ENCODE data around the gene PTTG1IP. TPM values are rescaled to one million over a fixed set of nuclear protein-coding genes. Genes with fewer than 3 reads are reported as not detected.

The PTTG1IP gene
- total RNA-seq, 1 experiment from 2014 or later = 330 TPM

DNA sequence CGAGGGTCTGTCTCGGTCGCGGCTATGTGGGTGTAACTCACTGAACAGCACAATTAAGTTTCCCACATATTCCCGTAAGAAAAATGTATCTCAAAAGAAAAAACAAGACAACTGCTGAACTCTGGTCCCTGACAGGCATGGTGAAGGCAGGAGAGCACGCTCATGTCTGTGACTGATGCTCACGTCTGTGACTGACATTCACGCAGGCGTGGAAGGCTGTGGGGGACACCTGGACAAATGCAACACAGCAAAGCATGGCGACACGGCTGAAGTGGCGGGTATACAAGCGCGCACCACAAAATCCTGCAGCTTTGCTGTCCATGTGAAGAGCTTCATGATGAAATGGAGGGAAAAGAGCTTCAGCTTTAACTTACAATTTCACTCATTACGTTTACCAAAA lies 6.0 kb downstream of the PTTG1IP start:
- DNase-seq (no peak), ATAC-seq (no peak)
- Histone ChIP-seq H3K4me2 (ENCODE audit: low read length) (no peak overlapping the region), H3K36me3 (ENCODE audit: low read depth, low read length) (peaks cover 46% of the 10 kb centered on the region), H3K27me3 (ENCODE audit: low read length) (no peaks in the 10 kb centered on the region), H2AFZ (ENCODE audit: low read length) (no peak overlapping the region), H3K9me2 (replicated peaks; ENCODE audit: low read length) (no peaks in the 10 kb centered on the region), H3F3A (ENCODE audit: low read length, unreplicated experiment) (peaks cover 7% of the 10 kb centered on the region), H3K79me2 (ENCODE audit: low read length) (peaks cover 100% of the 10 kb centered on the region), H4K20me1 (ENCODE audit: low read length) (peaks cover 76% of the 10 kb centered on the region), H3K4me3 (ENCODE audit: low read length) (no peak overlapping the region), H3K27ac (ENCODE audit: low read length) (no peak overlapping the region), H3K9ac (ENCODE audit: low read length) (no peak overlapping the region), H3K9me3 (ENCODE audit: low read length) (no peaks in the 10 kb centered on the region), H3K4me1 (ENCODE audit: insufficient read depth, low read length) (peaks cover 62% of the 10 kb centered on the region)
- ChIA-PET CTCF (no interaction called here), POLR2A (ENCODE audit: unreplicated experiment) (no interaction called here)
- TF ChIP-seq, protein P1, sequence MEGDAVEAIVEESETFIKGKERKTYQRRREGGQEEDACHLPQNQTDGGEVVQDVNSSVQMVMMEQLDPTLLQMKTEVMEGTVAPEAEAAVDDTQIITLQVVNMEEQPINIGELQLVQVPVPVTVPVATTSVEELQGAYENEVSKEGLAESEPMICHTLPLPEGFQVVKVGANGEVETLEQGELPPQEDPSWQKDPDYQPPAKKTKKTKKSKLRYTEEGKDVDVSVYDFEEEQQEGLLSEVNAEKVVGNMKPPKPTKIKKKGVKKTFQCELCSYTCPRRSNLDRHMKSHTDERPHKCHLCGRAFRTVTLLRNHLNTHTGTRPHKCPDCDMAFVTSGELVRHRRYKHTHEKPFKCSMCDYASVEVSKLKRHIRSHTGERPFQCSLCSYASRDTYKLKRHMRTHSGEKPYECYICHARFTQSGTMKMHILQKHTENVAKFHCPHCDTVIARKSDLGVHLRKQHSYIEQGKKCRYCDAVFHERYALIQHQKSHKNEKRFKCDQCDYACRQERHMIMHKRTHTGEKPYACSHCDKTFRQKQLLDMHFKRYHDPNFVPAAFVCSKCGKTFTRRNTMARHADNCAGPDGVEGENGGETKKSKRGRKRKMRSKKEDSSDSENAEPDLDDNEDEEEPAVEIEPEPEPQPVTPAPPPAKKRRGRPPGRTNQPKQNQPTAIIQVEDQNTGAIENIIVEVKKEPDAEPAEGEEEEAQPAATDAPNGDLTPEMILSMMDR (conservative IDR thresholded peaks at IDR 0.05; ENCODE audit: low read depth, low read length) = no peak
- TF ChIP-seq EZH2phosphoT487 (IDR thresholded peaks at IDR 0.05; ENCODE audit: borderline replicate concordance, low read length) = no peak
- no peak for TF ChIP-seq EZH2 (IDR thresholded peaks at IDR 0.05; ENCODE audit: low read length, unreplicated experiment)
- intact Hi-C loops (cut with micrococcal nuclease) = no loop called here
- BruUV-seq (replicated peaks) = no TSS peak

DNA sequence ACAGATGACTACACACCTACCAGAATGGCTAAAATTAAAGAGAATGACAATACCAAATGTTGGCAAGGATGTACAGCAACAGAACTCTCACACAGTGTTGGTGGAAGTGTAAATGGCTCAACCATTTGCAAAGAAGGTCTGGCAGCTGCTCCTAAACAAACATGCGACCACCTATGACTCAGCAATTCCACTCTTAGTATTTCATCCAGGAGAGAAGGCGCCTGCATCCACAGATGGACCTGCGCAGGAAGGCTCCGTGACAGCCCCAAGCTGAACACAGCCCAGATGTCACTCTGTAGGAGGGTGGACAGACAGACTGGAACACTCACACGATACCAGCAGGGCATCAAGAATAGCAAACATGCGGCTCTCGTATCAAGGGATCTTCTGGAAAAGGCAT lies 6.7 kb downstream of the PTTG1IP start:
- peaks cover 49% of the 10 kb centered on the region for H3K36me3 ChIP-seq (ENCODE audit: low read depth, low read length)
- CTCF ChIA-PET = no interaction called here
- peak; percentile 13 for DNase-seq
- H3K27me3 ChIP-seq (ENCODE audit: low read length) = no peaks in the 10 kb centered on the region
- TF ChIP-seq EZH2phosphoT487 (IDR thresholded peaks at IDR 0.05; ENCODE audit: borderline replicate concordance, low read length) (no peak), EZH2 (IDR thresholded peaks at IDR 0.05; ENCODE audit: low read length, unreplicated experiment) (no peak)
- TF ChIP-seq, protein P1 (conservative IDR thresholded peaks at IDR 0.05; ENCODE audit: low read depth, low read length) = no peak
- H3K27ac ChIP-seq (ENCODE audit: low read length) = no peak overlapping the region
- peaks cover 78% of the 10 kb centered on the region for H4K20me1 ChIP-seq (ENCODE audit: low read length)
- H3F3A ChIP-seq (ENCODE audit: low read length, unreplicated experiment) = peaks cover 7% of the 10 kb centered on the region
- H3K4me1 ChIP-seq (ENCODE audit: insufficient read depth, low read length) = peaks cover 62% of the 10 kb centered on the region
- ATAC-seq = no peak
- no peaks in the 10 kb centered on the region for H3K9me3 ChIP-seq (ENCODE audit: low read length)
- no peak overlapping the region for H3K9ac ChIP-seq (ENCODE audit: low read length)
- intact Hi-C loops (cut with micrococcal nuclease) = no loop called here
- H3K9me2 ChIP-seq (replicated peaks; ENCODE audit: low read length) = no peaks in the 10 kb centered on the region
- H2AFZ ChIP-seq (ENCODE audit: low read length) = no peak overlapping the region
- no TSS peak for BruUV-seq (replicated peaks)
- POLR2A ChIA-PET (ENCODE audit: unreplicated experiment) = no interaction called here
- peak overlapping the region; percentile 2; the same call in 1 of the 2 replicates for H3K4me2 ChIP-seq (ENCODE audit: low read length)
- H3K4me3 ChIP-seq (ENCODE audit: low read length) = no peak overlapping the region
- H3K79me2 ChIP-seq (ENCODE audit: low read length) = peaks cover 100% of the 10 kb centered on the region

DNA sequence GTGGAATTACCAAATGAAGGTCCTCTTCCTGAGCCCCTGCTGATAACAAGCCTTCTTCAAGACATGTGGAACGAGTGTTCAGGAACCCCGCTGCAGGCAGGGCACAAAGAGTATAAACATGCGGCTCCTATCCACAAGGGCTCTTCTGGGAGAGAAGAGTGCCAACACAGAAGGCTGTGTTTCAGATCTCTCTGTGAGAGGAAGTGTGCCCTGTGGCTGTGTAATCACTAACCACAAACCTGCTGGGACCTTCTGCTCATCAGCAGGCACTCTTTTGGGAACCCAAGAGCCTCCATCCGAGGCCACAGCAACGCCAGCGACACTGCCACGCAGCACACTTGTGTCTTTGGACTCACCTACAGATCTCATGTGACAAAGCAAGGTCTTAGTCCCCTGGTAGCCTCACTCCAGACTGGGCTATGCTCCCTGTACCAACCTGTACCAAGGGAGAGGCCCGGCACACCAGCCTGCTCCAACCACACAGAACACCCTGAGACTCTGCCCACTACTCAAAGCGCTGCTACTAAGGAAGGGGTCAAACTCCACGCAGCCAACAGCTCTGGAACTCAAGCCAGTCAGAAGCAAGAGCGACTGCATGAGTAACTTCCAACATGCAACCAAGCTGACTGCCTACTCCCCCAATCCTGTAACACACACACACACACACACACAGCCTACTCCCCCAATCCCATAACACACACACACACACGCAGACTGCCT lies 7.8 kb downstream of the PTTG1IP start:
- POLR2A ChIA-PET (ENCODE audit: unreplicated experiment) = no interaction called here
- TF ChIP-seq EZH2 (IDR thresholded peaks at IDR 0.05; ENCODE audit: low read length, unreplicated experiment) (no peak), EZH2phosphoT487 (IDR thresholded peaks at IDR 0.05; ENCODE audit: borderline replicate concordance, low read length) (no peak)
- TF ChIP-seq, protein P1 (conservative IDR thresholded peaks at IDR 0.05; ENCODE audit: low read depth, low read length) = no peak
- BruUV-seq (replicated peaks) = no TSS peak
- ATAC-seq = peak; percentile 30
- H3K9me2 ChIP-seq (replicated peaks; ENCODE audit: low read length) = no peaks in the 10 kb centered on the region
- H3K36me3 ChIP-seq (ENCODE audit: low read depth, low read length) = peaks cover 54% of the 10 kb centered on the region
- H3K4me2 ChIP-seq (ENCODE audit: low read length) = 0 out of 2 replicates have a peak overlapping the region, but pooled peaks have one; percentile 2
- H3K27ac ChIP-seq (ENCODE audit: low read length) = no peak overlapping the region
- no peak overlapping the region for H3K4me3 ChIP-seq (ENCODE audit: low read length)
- intact Hi-C loops (cut with micrococcal nuclease) = no loop called here
- no peaks in the 10 kb centered on the region for H3K9me3 ChIP-seq (ENCODE audit: low read length)
- H2AFZ ChIP-seq (ENCODE audit: low read length) = no peak overlapping the region
- peak; percentile 43 for DNase-seq
- peaks cover 51% of the 10 kb centered on the region for H3K4me1 ChIP-seq (ENCODE audit: insufficient read depth, low read length)
- CTCF ChIA-PET = no interaction called here
- H4K20me1 ChIP-seq (ENCODE audit: low read length) = peaks cover 78% of the 10 kb centered on the region
- no peak overlapping the region for H3K9ac ChIP-seq (ENCODE audit: low read length)
- H3K27me3 ChIP-seq (ENCODE audit: low read length) = no peaks in the 10 kb centered on the region
- peaks cover 100% of the 10 kb centered on the region for H3K79me2 ChIP-seq (ENCODE audit: low read length)
- H3F3A ChIP-seq (ENCODE audit: low read length, unreplicated experiment) = peaks cover 7% of the 10 kb centered on the region
